Stimulated activated CD4-positive, alpha-beta T cell treated with anti-CD3 and anti-CD28 coated beads, Interleukin-1b, Interleukin-23, amount 100 ng/mL, for 4 hours (primary cell): ENCODE measurements around the gene EFR3B.
"Not testable (repeated sequence)": the region's sequence is repeated elsewhere in the genome, so short reads cannot be mapped to it uniquely, and the experiment has no call there.

ENCODE experiments used
- DNase-seq, 2 donors: peaks; one replicate each; pipeline ENCODE4 v3.0.0-alpha.2; 2020; ENCODE audit warnings: low read depth in 2 of 2

EFR3B gene, protein sequence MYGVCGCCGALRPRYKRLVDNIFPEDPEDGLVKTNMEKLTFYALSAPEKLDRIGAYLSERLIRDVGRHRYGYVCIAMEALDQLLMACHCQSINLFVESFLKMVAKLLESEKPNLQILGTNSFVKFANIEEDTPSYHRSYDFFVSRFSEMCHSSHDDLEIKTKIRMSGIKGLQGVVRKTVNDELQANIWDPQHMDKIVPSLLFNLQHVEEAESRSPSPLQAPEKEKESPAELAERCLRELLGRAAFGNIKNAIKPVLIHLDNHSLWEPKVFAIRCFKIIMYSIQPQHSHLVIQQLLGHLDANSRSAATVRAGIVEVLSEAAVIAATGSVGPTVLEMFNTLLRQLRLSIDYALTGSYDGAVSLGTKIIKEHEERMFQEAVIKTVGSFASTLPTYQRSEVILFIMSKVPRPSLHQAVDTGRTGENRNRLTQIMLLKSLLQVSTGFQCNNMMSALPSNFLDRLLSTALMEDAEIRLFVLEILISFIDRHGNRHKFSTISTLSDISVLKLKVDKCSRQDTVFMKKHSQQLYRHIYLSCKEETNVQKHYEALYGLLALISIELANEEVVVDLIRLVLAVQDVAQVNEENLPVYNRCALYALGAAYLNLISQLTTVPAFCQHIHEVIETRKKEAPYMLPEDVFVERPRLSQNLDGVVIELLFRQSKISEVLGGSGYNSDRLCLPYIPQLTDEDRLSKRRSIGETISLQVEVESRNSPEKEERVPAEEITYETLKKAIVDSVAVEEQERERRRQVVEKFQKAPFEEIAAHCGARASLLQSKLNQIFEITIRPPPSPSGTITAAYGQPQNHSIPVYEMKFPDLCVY

DNA sequence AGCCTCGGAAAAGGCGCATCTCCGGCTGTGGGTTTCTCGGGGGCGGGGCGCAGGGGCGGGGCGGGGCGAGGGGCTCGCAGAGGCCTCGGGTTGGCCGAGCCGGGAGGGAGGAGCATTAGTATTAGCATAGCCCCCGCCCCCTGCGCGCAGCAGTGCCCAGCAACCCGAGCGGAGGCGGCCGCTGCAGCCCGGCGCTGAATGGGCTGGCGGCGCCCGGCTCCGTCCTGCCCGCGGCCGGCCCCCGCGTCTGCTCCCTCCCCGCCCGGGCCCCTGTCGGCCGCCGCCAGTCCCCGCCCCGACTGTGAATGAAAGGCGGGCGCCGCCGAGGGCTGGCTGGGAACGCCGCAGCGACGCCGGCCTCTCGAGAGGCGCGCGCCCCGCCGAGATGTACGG lies at the start of gene EFR3B:
Gene EFR3B (plus strand): TSS at position 149 of the 393 bp plus-strand sequence. CDS start 237 bp downstream, at position 386.
- peak; percentile 79 to 86 for DNase-seq

DNA sequence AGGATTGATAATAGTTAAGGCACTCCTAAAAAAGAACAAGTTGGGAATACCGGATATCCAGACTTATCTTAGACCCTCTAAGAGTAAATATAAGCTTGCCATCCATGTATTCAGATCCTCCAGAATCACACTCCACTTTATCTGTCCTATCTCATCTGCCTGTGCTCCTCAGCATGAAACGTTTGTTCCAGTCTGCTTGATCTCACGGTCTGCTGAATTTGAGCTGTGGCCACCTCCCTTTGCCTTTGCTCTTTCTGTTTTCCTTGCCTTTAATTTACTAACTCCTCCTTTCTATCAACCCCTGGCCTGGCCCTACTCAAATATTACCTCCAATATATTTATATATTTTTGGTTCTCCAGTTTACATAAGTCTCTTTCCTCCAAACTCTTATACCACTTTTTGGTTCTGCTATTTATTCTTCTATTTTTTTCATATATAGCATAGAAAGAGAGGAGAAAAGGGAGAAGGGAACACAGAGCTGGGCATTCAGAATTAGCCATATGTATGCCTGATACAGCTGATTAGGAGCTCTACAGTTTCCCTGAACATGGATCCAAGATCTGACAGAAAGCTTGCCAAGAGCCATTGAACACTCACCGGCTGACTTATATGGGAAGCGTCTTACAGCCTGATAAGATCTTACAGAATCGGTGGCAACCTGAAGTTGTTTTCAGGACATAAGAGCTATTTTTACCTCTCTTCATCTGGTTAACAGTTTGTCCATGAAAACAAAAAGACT lies 48.3 kb upstream of the EFR3B start:
- no peak for DNase-seq

DNA sequence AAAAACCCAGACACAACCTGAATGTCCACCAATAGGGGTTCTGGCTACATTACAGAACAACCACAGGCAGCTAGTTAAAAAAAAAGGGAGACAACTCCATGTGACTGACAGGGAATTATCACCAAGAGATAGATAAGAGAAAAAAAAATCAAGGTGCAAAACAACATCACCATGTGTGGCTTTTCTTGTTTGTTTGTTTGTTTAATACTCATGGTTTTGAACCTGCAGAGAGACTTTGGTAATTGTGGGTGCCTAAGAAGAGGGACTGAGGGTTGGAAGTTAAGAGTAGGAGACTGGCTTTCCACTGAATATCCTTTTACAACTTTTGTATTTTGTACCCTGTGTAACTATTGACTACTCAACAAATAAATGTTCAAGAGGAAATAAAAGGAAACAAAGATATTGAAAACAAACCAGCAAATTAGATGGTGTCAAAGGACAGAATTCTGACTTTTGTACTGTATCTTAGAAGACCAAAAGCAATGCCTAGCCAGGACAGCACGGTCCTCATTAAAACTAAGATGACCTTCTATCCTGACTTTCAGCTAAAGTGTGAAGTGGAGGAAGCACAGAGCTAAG lies 47.6 kb upstream of the EFR3B start:
- no peak for DNase-seq

DNA sequence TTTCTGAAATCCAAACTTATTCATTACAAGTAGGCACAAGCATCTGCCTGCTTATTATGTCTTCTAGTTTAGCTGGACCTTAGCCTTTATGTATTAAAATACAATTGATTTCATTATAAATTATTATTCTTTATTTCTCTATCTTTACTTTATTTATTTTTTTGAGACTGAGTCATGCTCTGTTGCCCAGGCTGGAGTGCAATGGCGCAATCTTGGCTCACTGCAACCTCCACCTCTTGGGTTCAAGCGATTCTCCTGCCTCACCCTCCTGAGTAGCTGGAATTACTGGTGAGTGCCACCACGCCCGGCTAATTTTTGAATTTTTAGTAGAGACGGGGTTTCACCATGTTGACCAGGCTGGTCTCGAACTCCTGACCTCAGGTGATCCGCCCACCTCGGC lies 42.8 kb upstream of the EFR3B start:
- DNase-seq: not testable (repeated sequence)

DNA sequence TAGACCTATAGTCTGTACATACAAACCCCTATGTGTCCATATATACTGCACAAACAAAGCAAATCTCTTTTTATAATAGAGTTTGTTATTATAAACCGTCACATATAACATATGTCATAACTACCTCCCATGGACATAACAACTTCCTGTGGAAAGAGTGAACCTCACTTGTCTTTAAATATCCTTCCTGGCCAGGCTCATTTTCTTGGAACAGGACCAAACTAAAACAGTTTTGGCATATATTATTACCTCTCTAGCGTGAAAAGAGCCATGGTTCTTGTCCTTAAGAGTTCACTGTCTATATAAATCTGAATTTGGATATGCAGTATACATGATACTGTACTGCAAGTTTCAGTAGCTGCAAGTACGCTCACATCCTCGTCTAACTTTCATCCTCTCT lies 41.8 kb upstream of the EFR3B start:
- DNase-seq: no peak

DNA sequence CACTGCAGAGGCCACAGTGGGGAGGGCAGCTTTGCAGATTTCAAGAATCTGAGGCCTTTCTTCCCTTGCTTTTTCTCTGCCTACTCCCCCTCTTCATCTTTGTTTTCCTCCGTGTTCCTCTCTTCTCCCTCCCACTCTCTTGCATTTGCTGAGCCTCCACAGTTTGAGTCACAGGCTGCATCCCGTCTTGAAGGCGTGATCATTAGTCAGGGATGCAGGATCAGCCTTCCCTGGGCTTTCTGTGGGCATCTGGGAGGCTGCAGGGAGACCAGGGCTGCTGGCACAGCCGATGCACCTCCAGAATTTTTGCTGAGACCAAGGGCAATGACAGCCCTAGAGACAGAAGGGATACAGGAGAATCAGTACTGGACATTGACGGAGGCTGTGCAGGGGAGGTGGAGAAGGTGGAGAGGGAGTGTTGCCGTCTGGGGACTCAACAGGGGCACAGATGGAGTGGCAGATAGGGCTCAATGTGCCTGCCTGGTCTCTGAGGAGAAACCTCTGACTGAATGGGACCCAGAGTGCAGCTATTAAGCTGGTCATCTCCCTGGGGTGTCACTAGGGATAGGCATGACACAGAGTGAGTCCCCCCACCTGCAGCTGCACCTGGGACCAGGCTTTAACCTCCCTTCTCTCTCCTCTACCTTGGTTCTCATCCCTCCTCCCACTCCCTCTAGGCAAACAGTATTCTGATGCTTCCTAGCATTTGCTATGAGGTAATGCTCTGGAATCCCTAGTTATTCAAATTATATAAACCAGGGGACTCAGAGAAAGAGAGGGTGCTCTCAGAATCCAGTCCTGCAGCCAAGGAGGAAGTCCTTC lies 41.2 kb upstream of the EFR3B start:
- DNase-seq: no peak

DNA sequence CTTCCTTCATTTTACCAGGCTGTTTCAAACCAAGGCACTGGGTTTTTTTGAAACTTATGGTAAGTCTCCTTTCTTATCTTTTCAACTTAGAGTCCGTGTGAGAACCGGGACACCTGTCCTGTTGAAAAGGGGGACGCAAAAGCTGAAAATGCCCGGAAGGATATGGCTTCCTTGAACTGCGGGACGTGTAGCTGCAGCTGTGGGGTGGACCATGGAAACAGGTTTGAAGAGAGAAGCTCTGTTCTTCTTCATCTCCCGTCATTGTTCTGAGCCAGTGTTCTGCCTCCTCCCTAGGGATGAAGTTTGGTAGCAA lies 40.6 kb upstream of the EFR3B start:
- no peak for DNase-seq

DNA sequence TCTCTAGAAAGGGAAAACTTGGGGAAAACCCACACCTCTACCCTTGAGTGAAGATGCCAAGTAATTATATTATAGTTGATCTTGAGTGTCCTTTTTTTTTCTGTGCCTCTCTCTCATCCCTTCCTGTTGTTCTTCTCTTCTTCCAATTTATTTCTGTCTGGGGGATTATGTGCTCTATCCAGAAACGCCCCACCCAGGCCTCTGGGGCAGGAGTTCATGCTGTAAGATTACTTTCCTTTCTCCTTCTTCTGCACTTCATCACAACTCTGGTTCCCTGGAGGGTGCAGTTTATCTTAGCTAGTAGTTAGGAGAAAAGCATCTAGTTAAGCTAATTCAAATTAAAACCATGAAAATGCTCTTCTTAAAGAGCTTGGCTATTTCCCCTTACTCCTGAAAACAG lies 39.8 kb upstream of the EFR3B start:
- no peak for DNase-seq

DNA sequence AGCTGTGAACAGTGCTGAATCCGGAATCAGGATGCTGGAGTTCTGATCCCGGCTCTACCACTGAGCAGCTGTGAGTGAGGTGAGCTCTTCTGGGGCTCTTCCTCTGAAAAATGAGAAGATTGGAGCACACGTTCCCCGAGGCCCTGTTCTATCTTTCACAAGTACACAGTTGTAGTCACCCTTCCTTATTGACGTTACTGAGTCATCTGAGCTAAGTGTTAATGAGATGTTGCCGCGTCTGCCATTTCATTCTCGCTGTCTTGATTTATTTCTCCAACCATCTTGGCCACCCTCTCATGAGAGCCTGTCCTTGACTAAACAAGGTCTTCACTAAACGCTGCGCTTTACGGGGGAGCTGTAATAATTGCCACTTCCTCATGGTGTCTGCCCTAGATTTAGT lies 31.9 kb upstream of the EFR3B start:
- no peak for DNase-seq

DNA sequence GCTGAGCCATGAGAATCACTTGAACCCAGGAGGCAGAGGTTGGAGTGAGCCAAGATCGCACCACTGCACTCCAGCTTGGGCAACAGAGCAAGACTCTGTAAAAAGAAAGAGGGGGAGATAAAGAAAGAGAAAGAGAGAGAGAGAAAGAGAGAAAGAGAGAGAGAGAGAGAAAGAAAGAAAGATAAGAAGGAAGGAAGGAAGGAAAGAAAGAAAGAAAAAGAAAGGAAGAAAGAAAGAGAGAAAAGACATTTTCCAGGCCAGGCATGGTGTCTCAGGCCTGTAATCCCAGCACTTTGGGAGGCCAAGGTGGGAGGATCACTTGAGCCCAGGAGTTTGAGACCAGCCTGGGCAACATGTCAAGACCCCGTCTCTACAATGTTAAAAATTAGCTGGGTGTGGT lies 30.5 kb upstream of the EFR3B start:
- DNase-seq: not testable (repeated sequence)

DNA sequence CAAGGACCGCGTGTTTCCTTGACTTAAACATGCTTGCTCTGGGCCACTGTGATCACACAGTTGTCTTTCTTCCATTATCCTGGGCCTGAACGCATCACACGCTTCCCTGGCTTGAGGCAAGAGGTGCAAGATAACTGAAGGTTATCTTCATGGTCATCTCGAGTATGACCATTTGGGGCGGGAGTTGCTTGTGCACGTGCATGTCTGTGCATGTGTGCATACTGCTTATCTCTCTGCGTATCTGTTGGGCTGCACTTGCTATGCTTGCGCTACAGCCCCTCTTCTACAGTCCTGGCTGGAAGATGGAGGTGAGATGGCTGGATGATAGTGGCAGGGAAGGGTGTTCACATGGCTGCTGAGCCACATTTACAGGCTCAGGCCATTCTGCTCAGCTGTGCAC lies 27.2 kb upstream of the EFR3B start:
- DNase-seq: no peak

DNA sequence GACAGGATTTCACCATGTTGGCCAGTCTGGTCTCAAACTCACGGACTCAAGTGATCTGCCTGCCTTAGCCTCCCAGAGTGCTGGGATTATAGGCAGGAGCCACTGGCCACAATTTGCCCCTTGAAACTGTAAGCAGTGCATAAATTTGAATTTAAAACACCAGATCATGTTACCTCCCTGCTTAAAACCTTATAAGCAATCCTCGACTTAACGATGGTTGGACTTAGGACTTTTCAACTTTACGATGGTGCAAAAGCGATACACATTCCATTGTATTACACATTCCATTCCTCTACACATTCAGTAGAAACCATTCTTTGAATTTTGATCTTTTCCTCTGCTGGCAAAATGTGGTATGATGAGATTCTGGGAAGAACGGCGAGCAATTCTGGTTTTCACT lies 23.2 kb upstream of the EFR3B start:
- DNase-seq: no peak

DNA sequence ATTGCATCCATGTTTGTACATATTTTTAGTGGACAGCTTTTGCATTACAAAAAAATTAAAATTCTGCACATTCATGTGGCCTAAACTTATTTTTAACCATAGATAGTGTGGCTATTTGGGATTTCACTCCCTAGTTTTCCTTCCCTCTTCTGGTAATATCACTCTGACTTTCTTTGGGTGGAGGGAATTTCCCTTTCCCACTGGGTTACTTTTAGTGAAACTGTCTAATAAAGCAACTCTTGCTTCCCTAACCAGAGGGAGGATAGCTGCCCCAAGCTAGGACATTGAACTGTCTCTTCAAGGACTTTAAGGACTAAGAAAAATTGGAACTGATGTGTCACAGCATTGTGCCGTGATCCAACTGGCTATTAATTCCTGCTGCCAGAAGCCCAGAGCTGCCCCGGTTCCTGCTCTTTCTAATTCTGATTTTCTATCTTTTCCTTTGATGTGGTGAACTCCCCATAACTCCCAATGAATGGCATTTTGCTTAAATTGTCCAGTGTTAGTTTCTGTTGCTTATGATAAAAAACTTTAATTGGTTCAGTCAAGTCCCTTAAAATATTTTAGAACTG lies 20.0 kb upstream of the EFR3B start:
- no peak for DNase-seq

DNA sequence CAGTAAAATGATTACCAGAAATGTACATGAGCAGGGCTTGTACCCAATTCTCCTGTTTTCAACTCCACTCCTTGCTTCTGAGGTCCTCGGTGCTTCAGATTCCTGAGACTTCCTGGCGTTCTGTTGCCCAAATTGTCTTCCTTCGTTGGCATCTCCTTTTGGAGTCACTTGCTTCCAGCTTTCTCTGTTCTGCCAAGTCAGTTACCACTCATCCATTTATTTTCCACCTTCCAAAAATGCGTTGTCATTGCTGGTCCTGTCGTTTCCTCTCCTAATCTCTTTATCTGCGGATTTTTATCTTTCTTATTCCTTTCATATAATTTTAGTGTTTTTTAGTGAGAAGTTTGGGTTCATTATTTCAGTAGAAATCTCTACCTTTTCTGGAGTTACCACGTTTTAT lies 18.5 kb upstream of the EFR3B start:
- DNase-seq: no peak

DNA sequence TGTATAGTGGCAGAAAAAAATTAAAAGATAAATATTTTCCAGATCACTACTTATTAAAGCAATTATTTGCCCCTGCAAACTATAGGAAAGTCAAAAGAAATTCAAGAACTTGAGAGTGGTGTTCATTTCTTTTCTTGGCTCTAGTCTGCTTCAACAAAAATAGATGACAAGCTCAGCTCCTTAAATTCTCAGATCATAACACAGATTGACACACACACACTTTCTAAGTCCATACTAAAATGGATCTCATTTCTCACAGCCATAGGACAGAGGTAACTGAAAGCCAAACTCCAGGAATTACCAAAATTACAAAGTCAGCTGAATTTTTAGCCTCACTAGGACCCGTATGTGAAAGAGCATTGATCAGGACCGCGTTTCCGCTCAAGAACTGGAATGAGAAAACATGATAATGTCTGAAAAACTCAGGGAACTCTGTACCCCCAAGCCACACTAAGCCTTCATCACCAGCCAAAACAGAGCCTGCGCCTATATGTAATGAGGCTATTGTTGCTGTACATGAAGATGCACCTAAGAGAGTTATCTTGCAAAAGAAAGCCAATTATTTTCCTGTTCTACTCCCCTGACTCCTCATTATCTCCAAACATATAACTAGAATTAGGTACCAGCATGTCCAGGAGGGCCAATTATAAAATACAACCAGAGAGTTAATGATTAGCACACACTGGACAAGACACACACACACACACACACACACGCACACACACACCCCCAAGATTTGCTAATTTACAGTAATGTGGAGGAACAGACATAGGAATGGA lies 16.5 kb upstream of the EFR3B start:
- no peak for DNase-seq

DNA sequence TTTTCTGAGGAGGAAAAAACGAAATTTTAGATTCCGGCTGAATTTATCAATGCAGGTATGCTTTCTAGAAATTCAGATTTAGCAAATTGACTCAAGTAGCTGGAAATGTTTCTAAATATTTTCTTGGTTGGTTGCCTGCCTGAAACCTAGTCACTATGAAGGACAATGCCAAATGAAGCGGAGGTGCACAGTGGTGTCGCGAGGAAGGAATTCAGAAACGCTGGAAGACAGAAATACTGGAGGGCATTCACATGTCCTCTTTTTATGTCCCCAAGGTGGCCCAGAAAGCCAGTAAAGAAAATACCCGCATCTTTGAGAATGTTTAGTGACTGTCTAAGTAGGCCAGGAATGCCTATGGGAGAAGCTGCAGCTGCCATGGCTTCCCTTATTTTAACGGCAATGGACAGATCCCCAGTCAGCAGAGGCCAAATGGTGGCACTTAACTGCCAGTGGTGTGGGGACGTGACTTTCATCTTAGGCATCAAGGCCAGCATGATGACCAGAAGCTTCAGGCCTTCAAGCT lies 15.8 kb upstream of the EFR3B start:
- no peak for DNase-seq

DNA sequence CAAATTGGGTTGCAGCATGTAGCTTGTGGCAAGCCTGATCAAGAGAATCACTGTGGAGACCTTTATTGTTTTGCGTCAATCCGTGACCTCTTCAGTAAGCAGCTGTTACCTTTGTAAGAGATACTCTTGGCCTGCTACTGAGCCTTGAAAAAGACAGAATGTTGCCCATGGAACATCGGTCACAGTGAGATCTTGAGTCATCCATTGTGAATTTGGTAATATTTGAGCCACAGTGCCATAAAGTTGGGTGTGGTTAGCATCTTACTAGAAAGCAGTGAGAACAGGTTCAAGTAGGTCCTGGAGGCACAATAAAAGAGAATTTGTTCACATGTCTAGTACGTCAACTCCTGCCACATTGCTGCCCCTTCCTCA lies 12.7 kb upstream of the EFR3B start:
- DNase-seq: no peak

DNA sequence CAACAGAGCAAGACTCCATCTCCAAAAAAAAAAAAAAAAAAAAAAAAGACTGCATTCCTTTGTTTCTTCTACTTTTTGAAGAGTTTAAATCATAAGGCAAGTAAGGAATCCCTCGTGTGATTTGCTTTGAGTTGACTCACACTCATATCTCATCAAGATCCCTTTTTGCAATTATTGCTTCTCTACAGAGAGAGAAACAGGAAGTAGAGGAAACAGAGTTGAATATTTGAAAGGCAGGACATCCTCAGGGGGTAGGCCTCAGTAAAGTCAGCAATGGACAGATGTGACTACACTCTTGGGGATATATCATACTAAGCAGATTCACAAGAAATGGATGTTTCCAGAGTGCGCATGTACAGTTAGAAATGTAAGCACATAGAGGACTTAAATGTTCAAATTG lies 11.2 kb upstream of the EFR3B start:
- no peak for DNase-seq

DNA sequence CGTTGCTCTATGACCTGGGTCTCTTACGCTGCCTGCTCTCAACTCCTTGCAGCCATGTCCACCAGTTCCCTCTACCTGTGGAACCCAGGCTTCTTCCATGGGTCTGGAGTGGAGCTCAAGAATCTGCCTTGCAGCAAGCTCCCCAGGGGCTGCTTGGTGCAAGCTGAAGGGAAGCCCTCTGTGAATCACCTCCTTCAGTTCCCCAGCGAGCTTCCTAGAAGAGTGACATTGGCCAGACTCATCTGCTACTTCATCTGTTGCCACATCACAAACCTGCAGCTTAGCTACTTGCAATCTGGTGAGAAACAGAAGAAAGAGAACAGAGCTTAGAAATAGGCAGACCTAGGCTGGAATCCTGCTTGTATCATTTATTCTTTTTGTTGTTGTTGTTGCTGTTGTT lies 9.8 kb upstream of the EFR3B start:
- DNase-seq: no peak

DNA sequence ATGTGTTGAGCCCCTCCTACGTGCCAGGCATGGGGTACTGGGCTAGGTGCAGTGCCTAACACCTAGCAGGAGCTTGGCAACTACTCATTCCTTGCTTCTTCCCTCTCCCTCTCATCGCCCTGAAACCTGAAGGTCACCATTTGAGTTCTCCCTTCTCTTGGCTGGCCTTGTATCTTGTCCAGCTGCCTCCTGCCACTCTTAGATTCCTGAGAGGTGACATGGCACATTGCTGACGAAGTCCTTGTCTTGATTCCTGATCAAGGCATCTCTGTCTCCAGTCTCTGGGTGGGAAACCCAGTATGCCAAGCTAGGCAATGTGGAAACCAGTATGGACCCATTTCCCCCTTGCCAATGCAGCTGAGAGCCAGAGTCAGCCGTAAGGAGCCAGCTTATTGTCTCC lies 9.0 kb upstream of the EFR3B start:
- DNase-seq: no peak
